ENCODE results near the gene ACSF3. TPM values are rescaled to one million over a fixed set of nuclear protein-coding genes. Genes with fewer than 3 reads are reported as not detected.

The ACSF3 gene
- polyA plus RNA-seq, 1 donor from 2014 or later: 20.8 TPM

DNA sequence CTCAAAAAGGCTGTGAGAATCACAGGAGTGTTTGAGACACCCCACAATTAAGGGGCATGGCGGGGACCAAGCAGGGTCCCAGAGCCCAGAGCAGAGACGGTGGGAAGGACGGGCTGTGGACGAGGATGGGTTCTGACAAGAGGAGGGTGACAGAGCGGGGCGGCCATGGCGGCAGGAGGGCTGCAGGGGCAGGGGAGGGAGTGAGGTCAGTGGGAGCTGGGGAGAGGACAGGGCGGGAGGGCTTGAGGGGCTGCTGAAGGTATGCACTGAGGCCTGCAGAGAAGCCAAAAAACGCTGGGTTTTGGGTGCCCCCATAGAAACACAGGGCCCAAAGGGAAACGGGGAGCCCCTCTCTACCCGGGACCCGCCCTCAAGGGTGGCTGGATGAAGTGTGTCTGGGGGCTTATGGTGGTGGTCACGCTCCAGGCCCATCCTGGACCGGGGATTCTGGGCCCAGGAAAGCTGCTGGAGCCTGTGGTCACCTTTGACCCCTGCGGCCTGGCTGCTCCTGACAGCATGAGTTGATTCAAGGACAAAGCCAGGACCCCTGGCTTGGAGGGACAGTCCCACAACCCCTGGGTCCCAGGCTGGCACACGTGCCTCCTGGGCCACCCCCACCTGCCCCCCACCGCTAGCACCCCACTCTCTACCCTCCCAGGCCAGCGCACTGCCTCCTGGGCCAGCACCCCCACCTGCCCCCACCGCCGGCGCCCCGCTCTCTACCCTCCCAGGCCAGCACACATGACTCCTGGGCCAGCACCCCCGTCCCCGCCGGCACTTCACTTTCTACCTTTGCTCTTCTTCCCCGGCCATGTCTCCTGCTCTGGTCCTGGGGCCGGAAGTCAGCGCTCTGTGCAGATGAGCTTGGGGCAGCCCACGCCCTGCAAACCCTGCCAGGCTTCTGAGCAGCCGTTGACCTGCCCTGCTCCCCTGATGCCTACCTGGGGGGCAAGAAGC is 31.0 kb upstream of the ACSF3 start:
- Histone ChIP-seq H3K27ac (ENCODE audit: low read length) (no peak overlapping the region), H3K27me3 (ENCODE audit: insufficient read depth, low read depth, low read length) (no peaks in the 10 kb centered on the region), H2AFZ (ENCODE audit: low read depth, low read length) (no peak overlapping the region), H3K4me2 (ENCODE audit: low read length) (no peak overlapping the region), H3K9ac (ENCODE audit: low read length) (no peak overlapping the region), H3K4me3 (ENCODE audit: low read length) (no peak overlapping the region), H4K20me1 (ENCODE audit: insufficient read depth) (no peaks in the 10 kb centered on the region), H3F3A (ENCODE audit: insufficient read depth, low read length, poor library complexity, severe bottlenecking) (no peaks in the 10 kb centered on the region), H3K36me3 (ENCODE audit: insufficient read depth, low read length) (no peaks in the 10 kb centered on the region), H3K79me2 (replicated peaks; ENCODE audit: insufficient read depth, low read length) (no peaks in the 10 kb centered on the region), H3K9me3 (ENCODE audit: low read length) (no peaks in the 10 kb centered on the region), H3K9me2 (ENCODE audit: insufficient read depth, low read length) (no peaks in the 10 kb centered on the region)
- no peak for TF ChIP-seq EZH2 (IDR thresholded peaks at IDR 0.05; ENCODE audit: borderline replicate concordance, insufficient read depth, low read length, poor library complexity, severe bottlenecking)
- no peak for TF ChIP-seq TAF1 (IDR thresholded peaks at IDR 0.05; ENCODE audit: low read depth)
- TF ChIP-seq EP300 (conservative IDR thresholded peaks at IDR 0.05; ENCODE audit: poor library complexity, severe bottlenecking): no peak
- no peak for TF ChIP-seq MXI1 (conservative IDR thresholded peaks at IDR 0.05; ENCODE audit: poor library complexity, severe bottlenecking)
- no peak for TF ChIP-seq SMC3 (conservative IDR thresholded peaks at IDR 0.05; ENCODE audit: poor library complexity)
- TF ChIP-seq, protein P1, sequence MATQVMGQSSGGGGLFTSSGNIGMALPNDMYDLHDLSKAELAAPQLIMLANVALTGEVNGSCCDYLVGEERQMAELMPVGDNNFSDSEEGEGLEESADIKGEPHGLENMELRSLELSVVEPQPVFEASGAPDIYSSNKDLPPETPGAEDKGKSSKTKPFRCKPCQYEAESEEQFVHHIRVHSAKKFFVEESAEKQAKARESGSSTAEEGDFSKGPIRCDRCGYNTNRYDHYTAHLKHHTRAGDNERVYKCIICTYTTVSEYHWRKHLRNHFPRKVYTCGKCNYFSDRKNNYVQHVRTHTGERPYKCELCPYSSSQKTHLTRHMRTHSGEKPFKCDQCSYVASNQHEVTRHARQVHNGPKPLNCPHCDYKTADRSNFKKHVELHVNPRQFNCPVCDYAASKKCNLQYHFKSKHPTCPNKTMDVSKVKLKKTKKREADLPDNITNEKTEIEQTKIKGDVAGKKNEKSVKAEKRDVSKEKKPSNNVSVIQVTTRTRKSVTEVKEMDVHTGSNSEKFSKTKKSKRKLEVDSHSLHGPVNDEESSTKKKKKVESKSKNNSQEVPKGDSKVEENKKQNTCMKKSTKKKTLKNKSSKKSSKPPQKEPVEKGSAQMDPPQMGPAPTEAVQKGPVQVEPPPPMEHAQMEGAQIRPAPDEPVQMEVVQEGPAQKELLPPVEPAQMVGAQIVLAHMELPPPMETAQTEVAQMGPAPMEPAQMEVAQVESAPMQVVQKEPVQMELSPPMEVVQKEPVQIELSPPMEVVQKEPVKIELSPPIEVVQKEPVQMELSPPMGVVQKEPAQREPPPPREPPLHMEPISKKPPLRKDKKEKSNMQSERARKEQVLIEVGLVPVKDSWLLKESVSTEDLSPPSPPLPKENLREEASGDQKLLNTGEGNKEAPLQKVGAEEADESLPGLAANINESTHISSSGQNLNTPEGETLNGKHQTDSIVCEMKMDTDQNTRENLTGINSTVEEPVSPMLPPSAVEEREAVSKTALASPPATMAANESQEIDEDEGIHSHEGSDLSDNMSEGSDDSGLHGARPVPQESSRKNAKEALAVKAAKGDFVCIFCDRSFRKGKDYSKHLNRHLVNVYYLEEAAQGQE (IDR thresholded peaks at IDR 0.05; ENCODE audit: borderline replicate concordance): no peak
- TF ChIP-seq, protein P2, sequence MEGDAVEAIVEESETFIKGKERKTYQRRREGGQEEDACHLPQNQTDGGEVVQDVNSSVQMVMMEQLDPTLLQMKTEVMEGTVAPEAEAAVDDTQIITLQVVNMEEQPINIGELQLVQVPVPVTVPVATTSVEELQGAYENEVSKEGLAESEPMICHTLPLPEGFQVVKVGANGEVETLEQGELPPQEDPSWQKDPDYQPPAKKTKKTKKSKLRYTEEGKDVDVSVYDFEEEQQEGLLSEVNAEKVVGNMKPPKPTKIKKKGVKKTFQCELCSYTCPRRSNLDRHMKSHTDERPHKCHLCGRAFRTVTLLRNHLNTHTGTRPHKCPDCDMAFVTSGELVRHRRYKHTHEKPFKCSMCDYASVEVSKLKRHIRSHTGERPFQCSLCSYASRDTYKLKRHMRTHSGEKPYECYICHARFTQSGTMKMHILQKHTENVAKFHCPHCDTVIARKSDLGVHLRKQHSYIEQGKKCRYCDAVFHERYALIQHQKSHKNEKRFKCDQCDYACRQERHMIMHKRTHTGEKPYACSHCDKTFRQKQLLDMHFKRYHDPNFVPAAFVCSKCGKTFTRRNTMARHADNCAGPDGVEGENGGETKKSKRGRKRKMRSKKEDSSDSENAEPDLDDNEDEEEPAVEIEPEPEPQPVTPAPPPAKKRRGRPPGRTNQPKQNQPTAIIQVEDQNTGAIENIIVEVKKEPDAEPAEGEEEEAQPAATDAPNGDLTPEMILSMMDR (IDR thresholded peaks at IDR 0.05; ENCODE audit: poor library complexity, severe bottlenecking): no peak
- no peak for TF ChIP-seq RAD21 (conservative IDR thresholded peaks at IDR 0.05)
- TF ChIP-seq POLR2AphosphoS5 (IDR thresholded peaks at IDR 0.05): no peak

DNA sequence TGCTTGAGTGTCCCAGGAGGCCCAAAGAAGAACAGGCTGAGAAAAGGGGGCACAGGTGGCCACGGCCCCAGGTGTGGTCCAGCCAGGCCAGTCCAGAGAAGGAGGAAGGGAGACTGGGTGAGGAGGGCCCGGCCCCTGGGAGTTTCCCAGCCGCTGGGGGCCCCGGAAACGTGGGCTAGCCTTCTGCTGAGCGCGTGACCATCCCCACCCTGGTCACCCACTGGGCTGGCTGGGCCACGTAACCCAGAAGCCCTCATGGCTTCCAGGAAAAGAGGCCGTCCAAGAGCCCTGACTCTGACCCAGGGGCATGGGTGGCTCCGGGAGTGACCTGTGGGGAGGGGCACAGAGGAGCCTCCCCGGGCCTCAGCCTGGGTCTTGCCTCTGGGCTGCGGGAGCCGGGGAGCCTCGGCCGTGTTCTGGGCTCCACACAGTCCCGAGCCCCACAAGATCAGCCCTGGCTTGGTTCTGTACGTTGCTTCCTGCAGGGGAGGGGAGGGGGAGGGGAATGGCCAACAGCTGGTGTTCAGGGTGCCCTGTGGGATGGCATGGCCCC is 29.8 kb upstream of the ACSF3 start:
- no peaks in the 10 kb centered on the region for H3K27me3 ChIP-seq (ENCODE audit: insufficient read depth, low read depth, low read length)
- H2AFZ ChIP-seq (ENCODE audit: low read depth, low read length): no peak overlapping the region
- H3F3A ChIP-seq (ENCODE audit: insufficient read depth, low read length, poor library complexity, severe bottlenecking): no peaks in the 10 kb centered on the region
- TF ChIP-seq, protein P1 (IDR thresholded peaks at IDR 0.05; ENCODE audit: borderline replicate concordance): no peak
- TF ChIP-seq EZH2 (IDR thresholded peaks at IDR 0.05; ENCODE audit: borderline replicate concordance, insufficient read depth, low read length, poor library complexity, severe bottlenecking): no peak
- H3K9me2 ChIP-seq (ENCODE audit: insufficient read depth, low read length): no peaks in the 10 kb centered on the region
- no peaks in the 10 kb centered on the region for H3K79me2 ChIP-seq (replicated peaks; ENCODE audit: insufficient read depth, low read length)
- H3K4me2 ChIP-seq (ENCODE audit: low read length): no peak overlapping the region
- H3K9ac ChIP-seq (ENCODE audit: low read length): no peak overlapping the region
- no peak overlapping the region for H3K4me3 ChIP-seq (ENCODE audit: low read length)
- no peaks in the 10 kb centered on the region for H3K36me3 ChIP-seq (ENCODE audit: insufficient read depth, low read length)
- no peaks in the 10 kb centered on the region for H4K20me1 ChIP-seq (ENCODE audit: insufficient read depth)
- no peak overlapping the region for H3K27ac ChIP-seq (ENCODE audit: low read length)
- no peaks in the 10 kb centered on the region for H3K9me3 ChIP-seq (ENCODE audit: low read length)

Measured in neural cell (in vitro differentiated cells).